ENCODE results near the gene NUTM2D.
A peak's percentile ranks its signal among the peaks of the same experiment; 100 is the strongest.
"Not testable (repeated sequence)": the region's sequence is repeated elsewhere in the genome, so short reads cannot be mapped to it uniquely, and the experiment has no call there.

The NUTM2D gene

GRCh38 chr10:87324559-87324958, 33.0 kb upstream of the NUTM2D start:
- not testable (repeated sequence) for H3F3A ChIP-seq (ENCODE audit: insufficient read depth, low read length); H3K27me3 ChIP-seq (ENCODE audit: insufficient read depth, low read length); H3K36me3 ChIP-seq (ENCODE audit: insufficient read depth, low read length); H3K9me2 ChIP-seq (ENCODE audit: low read depth, low read length); H3K4me2 ChIP-seq (ENCODE audit: low read length); H3K9me3 ChIP-seq (ENCODE audit: low read length); H3K9ac ChIP-seq (ENCODE audit: low read length); H3K79me2 ChIP-seq (ENCODE audit: insufficient read depth, low read length); H2AFZ ChIP-seq (ENCODE audit: low read length); H3K4me1 ChIP-seq (ENCODE audit: insufficient read depth, low read length, severe bottlenecking); H3K4me3 ChIP-seq (ENCODE audit: low read depth, low read length, poor library complexity, severe bottlenecking); H3K27ac ChIP-seq (ENCODE audit: low read depth, low read length, poor library complexity, severe bottlenecking); H4K20me1 ChIP-seq (ENCODE audit: insufficient read depth, low read length)

- H3K36me3 ChIP-seq (ENCODE audit: insufficient read depth, low read length); H3K27me3 ChIP-seq (ENCODE audit: insufficient read depth, low read length); H3K9me3 ChIP-seq (ENCODE audit: low read length); H3K4me1 ChIP-seq (ENCODE audit: insufficient read depth, low read length, severe bottlenecking); H3K4me2 ChIP-seq (ENCODE audit: low read length); H4K20me1 ChIP-seq (ENCODE audit: insufficient read depth, low read length); H3K9me2 ChIP-seq (ENCODE audit: low read depth, low read length); H2AFZ ChIP-seq (ENCODE audit: low read length); H3F3A ChIP-seq (ENCODE audit: insufficient read depth, low read length); H3K27ac ChIP-seq (ENCODE audit: low read depth, low read length, poor library complexity, severe bottlenecking); H3K9ac ChIP-seq (ENCODE audit: low read length); H3K4me3 ChIP-seq (ENCODE audit: low read depth, low read length, poor library complexity, severe bottlenecking); H3K79me2 ChIP-seq (ENCODE audit: insufficient read depth, low read length): not testable (repeated sequence)
These were observed 29.6 kb upstream of the NUTM2D start for GRCh38 chr10:87327958-87328357.

GRCh38 chr10:87329131-87329530, 28.4 kb upstream of the NUTM2D start:
- H2AFZ ChIP-seq (ENCODE audit: low read length); H3K9me2 ChIP-seq (ENCODE audit: low read depth, low read length); H3K27ac ChIP-seq (ENCODE audit: low read depth, low read length, poor library complexity, severe bottlenecking); H3K9ac ChIP-seq (ENCODE audit: low read length); H3K4me1 ChIP-seq (ENCODE audit: insufficient read depth, low read length, severe bottlenecking); H3K4me3 ChIP-seq (ENCODE audit: low read depth, low read length, poor library complexity, severe bottlenecking); H3K79me2 ChIP-seq (ENCODE audit: insufficient read depth, low read length); H3F3A ChIP-seq (ENCODE audit: insufficient read depth, low read length); H3K36me3 ChIP-seq (ENCODE audit: insufficient read depth, low read length); H3K4me2 ChIP-seq (ENCODE audit: low read length); H4K20me1 ChIP-seq (ENCODE audit: insufficient read depth, low read length); H3K27me3 ChIP-seq (ENCODE audit: insufficient read depth, low read length); H3K9me3 ChIP-seq (ENCODE audit: low read length): not testable (repeated sequence)

- not testable (repeated sequence) for H3K27ac ChIP-seq (ENCODE audit: low read depth, low read length, poor library complexity, severe bottlenecking); H3K9me3 ChIP-seq (ENCODE audit: low read length); H3K27me3 ChIP-seq (ENCODE audit: insufficient read depth, low read length); H3K4me1 ChIP-seq (ENCODE audit: insufficient read depth, low read length, severe bottlenecking); H2AFZ ChIP-seq (ENCODE audit: low read length); H4K20me1 ChIP-seq (ENCODE audit: insufficient read depth, low read length); H3K9ac ChIP-seq (ENCODE audit: low read length); H3K4me2 ChIP-seq (ENCODE audit: low read length); H3K79me2 ChIP-seq (ENCODE audit: insufficient read depth, low read length); H3F3A ChIP-seq (ENCODE audit: insufficient read depth, low read length); H3K9me2 ChIP-seq (ENCODE audit: low read depth, low read length); H3K4me3 ChIP-seq (ENCODE audit: low read depth, low read length, poor library complexity, severe bottlenecking)
- peaks cover 11% of the 10 kb centered on the region; the same call in 1 of the 2 replicates for H3K36me3 ChIP-seq (ENCODE audit: insufficient read depth, low read length)
These were observed 24.9 kb upstream of the NUTM2D start for GRCh38 chr10:87332687-87333086.

- not testable (repeated sequence) for H4K20me1 ChIP-seq (ENCODE audit: insufficient read depth, low read length); H3K4me1 ChIP-seq (ENCODE audit: insufficient read depth, low read length, severe bottlenecking); H3F3A ChIP-seq (ENCODE audit: insufficient read depth, low read length); H3K27ac ChIP-seq (ENCODE audit: low read depth, low read length, poor library complexity, severe bottlenecking); H3K9me2 ChIP-seq (ENCODE audit: low read depth, low read length); H3K27me3 ChIP-seq (ENCODE audit: insufficient read depth, low read length); H3K9ac ChIP-seq (ENCODE audit: low read length); H3K9me3 ChIP-seq (ENCODE audit: low read length); H2AFZ ChIP-seq (ENCODE audit: low read length); H3K79me2 ChIP-seq (ENCODE audit: insufficient read depth, low read length)
- Histone ChIP-seq H3K4me3 (ENCODE audit: low read depth, low read length, poor library complexity, severe bottlenecking) (peak overlapping the region; percentile 39), H3K4me2 (ENCODE audit: low read length) (peak overlapping the region; percentile 53; the same call in 1 of the 2 replicates), H3K36me3 (ENCODE audit: insufficient read depth, low read length) (peaks cover 14% of the 10 kb centered on the region)
These were observed 17.1 kb upstream of the NUTM2D start for GRCh38 chr10:87340411-87340810.

GRCh38 chr10:87341546-87342142, 15.9 kb upstream of the NUTM2D start:
- H3K36me3 ChIP-seq (ENCODE audit: insufficient read depth, low read length); H3K4me1 ChIP-seq (ENCODE audit: insufficient read depth, low read length, severe bottlenecking); H3K9me2 ChIP-seq (ENCODE audit: low read depth, low read length); H4K20me1 ChIP-seq (ENCODE audit: insufficient read depth, low read length); H3K27me3 ChIP-seq (ENCODE audit: insufficient read depth, low read length); H3F3A ChIP-seq (ENCODE audit: insufficient read depth, low read length); H3K79me2 ChIP-seq (ENCODE audit: insufficient read depth, low read length); H3K9me3 ChIP-seq (ENCODE audit: low read length); H2AFZ ChIP-seq (ENCODE audit: low read length): not testable (repeated sequence)
- Histone ChIP-seq H3K27ac (ENCODE audit: low read depth, low read length, poor library complexity, severe bottlenecking) (peak overlapping the region; percentile 28), H3K4me2 (ENCODE audit: low read length) (peak overlapping the region; percentile 61), H3K4me3 (ENCODE audit: low read depth, low read length, poor library complexity, severe bottlenecking) (peak overlapping the region; percentile 69), H3K9ac (ENCODE audit: low read length) (peak overlapping the region; percentile 65)

GRCh38 chr10:87342249-87342710, 15.3 kb upstream of the NUTM2D start:
- not testable (repeated sequence) for H3K4me1 ChIP-seq (ENCODE audit: insufficient read depth, low read length, severe bottlenecking); H4K20me1 ChIP-seq (ENCODE audit: insufficient read depth, low read length); H3K9me2 ChIP-seq (ENCODE audit: low read depth, low read length); H3K36me3 ChIP-seq (ENCODE audit: insufficient read depth, low read length); H3K9me3 ChIP-seq (ENCODE audit: low read length); H3K79me2 ChIP-seq (ENCODE audit: insufficient read depth, low read length); H3K27me3 ChIP-seq (ENCODE audit: insufficient read depth, low read length); H3F3A ChIP-seq (ENCODE audit: insufficient read depth, low read length); H2AFZ ChIP-seq (ENCODE audit: low read length)
- Histone ChIP-seq H3K4me2 (ENCODE audit: low read length) (peak overlapping the region; percentile 46; the same call in 1 of the 2 replicates), H3K27ac (ENCODE audit: low read depth, low read length, poor library complexity, severe bottlenecking) (peak overlapping the region; percentile 28), H3K9ac (ENCODE audit: low read length) (peak overlapping the region; percentile 65), H3K4me3 (ENCODE audit: low read depth, low read length, poor library complexity, severe bottlenecking) (peak overlapping the region; percentile 69)

Data from OCI-LY1 (cell line).